Measurements from ENCODE around the gene SYTL2.

GRCh38 chr11:85779956-85780640, 30.8 kb downstream of the SYTL2 start:
- TF ChIP-seq CTCF (IDR thresholded peaks at IDR 0.05; ENCODE audit: poor library complexity, severe bottlenecking) (no peak), MXI1 (conservative IDR thresholded peaks at IDR 0.05; ENCODE audit: poor library complexity, severe bottlenecking) (no peak), EZH2 (IDR thresholded peaks at IDR 0.05; ENCODE audit: borderline replicate concordance, insufficient read depth, low read length, poor library complexity, severe bottlenecking) (no peak), TAF1 (IDR thresholded peaks at IDR 0.05; ENCODE audit: low read depth) (no peak), RAD21 (conservative IDR thresholded peaks at IDR 0.05) (no peak), POLR2AphosphoS5 (IDR thresholded peaks at IDR 0.05) (no peak), SMC3 (conservative IDR thresholded peaks at IDR 0.05; ENCODE audit: poor library complexity) (no peak)

Data from neural cell (in vitro differentiated cells).